GM12892 (cell line): Measurements from ENCODE around the gene NRCAM.
A peak's percentile ranks its signal among the peaks of the same experiment; 100 is the strongest.

Source experiments
- DNase-seq: peaks from one replicate; pipeline ENCODE4 v3.0.0; 2011; ENCODE audit not compliant: insufficient read length
- FAIRE-seq: peaks from 2 replicates; lab custom pipeline; 2011; peaks lifted over from hg19 to GRCh38; lab: Jason Lieb, UNC
- POLR2A ChIP-seq: IDR thresholded peaks from 2 replicates; pipeline ENCODE4 v1.6.1; 2011; ENCODE audit warnings: low read depth, low read length, control low read depth
- POLR2AphosphoS5 ChIP-seq: IDR thresholded peaks from 2 replicates; pipeline ENCODE4 v1.6.1; 2011; ENCODE audit warnings: low read depth, low read length, control low read depth
- TAF1 ChIP-seq: IDR thresholded peaks from 2 replicates; pipeline ENCODE4 v1.6.1; 2011; ENCODE audit warnings: low read depth, mild to moderate bottlenecking, control low read depth, low read length, borderline replicate concordance

The NRCAM gene

GRCh38 chr7:108202743-108203142 lies 253.5 kb downstream of the NRCAM start:
- TF ChIP-seq POLR2AphosphoS5, result no peak
- no peak for TF ChIP-seq TAF1
- no peak for FAIRE-seq
- DNase-seq, result no peak

GRCh38 chr7:108201766-108202165 lies 254.5 kb downstream of the NRCAM start:
- no peak for FAIRE-seq
- no peak for DNase-seq
- no peak for TF ChIP-seq POLR2A
- no peak for TF ChIP-seq TAF1
- no peak for TF ChIP-seq POLR2AphosphoS5

- FAIRE-seq (no peak), DNase-seq (no peak)
- TF ChIP-seq TAF1, result no peak
- TF ChIP-seq POLR2AphosphoS5, result no peak
- TF ChIP-seq POLR2A, result no peak
These were observed 255.9 kb downstream of the NRCAM start for GRCh38 chr7:108200326-108200725.

- DNase-seq (no peak), FAIRE-seq (no peak)
- TF ChIP-seq POLR2AphosphoS5, result no peak
- TF ChIP-seq TAF1, result no peak
- no peak for TF ChIP-seq POLR2A
These were observed 258.7 kb downstream of the NRCAM start for GRCh38 chr7:108197371-108198091.

- FAIRE-seq, result no peak
- TF ChIP-seq POLR2AphosphoS5 (no peak), TAF1 (no peak), POLR2A (no peak)
These were observed 260.2 kb downstream of the NRCAM start for GRCh38 chr7:108196004-108196403.

GRCh38 chr7:108193594-108194498 lies 262.4 kb downstream of the NRCAM start:
- TF ChIP-seq POLR2A (no peak), TAF1 (no peak), POLR2AphosphoS5 (no peak)
- no peak for FAIRE-seq
- no peak for DNase-seq

More at GRCh38 chr7:108196004-108196403, 260.2 kb downstream of the NRCAM start:
- DNase-seq, result no peak

- FAIRE-seq (no peak), DNase-seq (no peak)
- TF ChIP-seq POLR2A, result no peak
- TF ChIP-seq TAF1, result no peak
- no peak for TF ChIP-seq POLR2AphosphoS5
These were observed 265.3 kb downstream of the NRCAM start for GRCh38 chr7:108190891-108191290.

GRCh38 chr7:108189733-108190388 lies 266.4 kb downstream of the NRCAM start:
- FAIRE-seq (peak; percentile 72), DNase-seq (no peak)
- TF ChIP-seq POLR2A, result no peak
- TF ChIP-seq POLR2AphosphoS5, result no peak
- no peak for TF ChIP-seq TAF1

GRCh38 chr7:108188724-108189123 lies 267.5 kb downstream of the NRCAM start:
- DNase-seq (no peak), FAIRE-seq (no peak)
- no peak for TF ChIP-seq POLR2A
- no peak for TF ChIP-seq TAF1
- TF ChIP-seq POLR2AphosphoS5, result no peak

- TF ChIP-seq POLR2AphosphoS5, result no peak
- DNase-seq (no peak), FAIRE-seq (peak; percentile 60)
These were observed 274.9 kb downstream of the NRCAM start for GRCh38 chr7:108181073-108181985.
